GM18507 (cell line): ENCODE data around the gene STK32B.
"Not testable (repeated sequence)": the region's sequence is repeated elsewhere in the genome, so short reads cannot be mapped to it uniquely, and the experiment has no call there.

Source experiments
- DNase-seq: peaks from one replicate; pipeline ENCODE4 v3.0.0; 2011; ENCODE audit warnings: low read depth; ENCODE audit not compliant: insufficient read length; ENCODE audit errors: extremely low spot score
- FAIRE-seq: peaks from 2 replicates; lab custom pipeline; 2011; peaks lifted over from hg19 to GRCh38; lab: Jason Lieb, UNC

STK32B gene

DNA sequence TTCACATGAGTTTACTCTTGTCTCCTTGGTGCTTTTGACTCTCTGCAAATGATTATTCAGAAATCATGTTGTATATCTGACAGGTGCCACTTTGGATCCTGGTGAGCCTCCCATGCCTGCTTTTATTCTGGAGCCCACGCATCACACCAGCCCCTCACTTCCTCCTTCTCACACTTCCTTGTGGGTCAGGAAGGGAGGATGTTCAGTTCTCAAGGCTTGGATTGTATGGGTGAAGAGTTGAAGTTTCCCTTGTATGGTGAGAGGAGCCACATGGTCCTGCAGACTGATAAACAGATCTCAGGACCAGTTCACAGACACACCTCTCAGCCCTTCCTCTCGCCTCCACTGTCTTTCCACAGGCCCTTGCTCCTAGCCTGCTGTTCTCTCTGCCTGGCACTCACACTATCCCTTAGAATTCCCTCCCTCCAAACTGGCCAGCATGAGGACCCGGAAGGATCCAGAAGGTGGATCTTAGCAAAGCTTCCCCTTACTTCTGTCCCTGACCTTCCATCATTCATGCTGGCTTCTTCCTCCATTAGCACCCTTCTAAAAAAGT is 92.1 kb downstream of the STK32B start:
- FAIRE-seq (no peak), DNase-seq (no peak)

DNA sequence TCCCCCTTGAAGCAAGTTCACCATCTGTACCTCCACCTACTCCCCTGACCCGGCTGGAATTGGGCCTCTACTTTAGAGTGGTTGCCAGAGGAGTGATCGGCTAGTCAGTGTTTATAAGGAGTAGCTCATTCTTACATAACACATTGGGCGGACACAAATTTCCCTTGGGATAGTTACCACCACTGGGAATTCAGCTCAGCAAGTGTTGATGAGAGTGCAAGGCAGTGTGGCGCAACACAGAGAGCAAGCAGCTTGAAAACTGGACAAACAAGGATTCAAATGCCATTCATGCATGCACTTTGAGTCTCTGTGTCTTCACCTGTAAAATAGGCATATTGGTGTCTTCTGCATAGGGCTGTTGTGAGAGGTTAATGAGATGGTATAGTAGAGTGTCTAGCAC is 92.7 kb downstream of the STK32B start:
- no peak for FAIRE-seq
- DNase-seq: no peak

DNA sequence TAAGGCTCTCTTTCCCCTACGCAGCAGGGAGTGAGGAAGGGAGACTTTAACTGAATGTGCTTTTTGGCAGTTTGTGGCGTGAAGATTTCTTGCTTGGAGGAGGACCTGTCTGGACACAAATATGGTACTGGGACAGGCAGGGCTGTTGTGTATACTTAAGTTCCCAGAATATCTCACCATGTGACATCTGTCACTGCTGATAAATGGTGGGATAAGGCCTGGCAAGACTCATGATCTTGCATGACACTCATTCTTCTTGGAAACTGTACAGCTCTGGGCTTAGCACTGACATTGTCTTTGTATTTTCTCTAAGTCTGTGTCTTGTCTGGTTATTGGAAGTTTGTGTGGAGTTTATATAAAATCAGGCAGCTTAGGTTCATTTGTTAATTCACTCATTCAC is 93.1 kb downstream of the STK32B start:
- DNase-seq (no peak), FAIRE-seq (no peak)

DNA sequence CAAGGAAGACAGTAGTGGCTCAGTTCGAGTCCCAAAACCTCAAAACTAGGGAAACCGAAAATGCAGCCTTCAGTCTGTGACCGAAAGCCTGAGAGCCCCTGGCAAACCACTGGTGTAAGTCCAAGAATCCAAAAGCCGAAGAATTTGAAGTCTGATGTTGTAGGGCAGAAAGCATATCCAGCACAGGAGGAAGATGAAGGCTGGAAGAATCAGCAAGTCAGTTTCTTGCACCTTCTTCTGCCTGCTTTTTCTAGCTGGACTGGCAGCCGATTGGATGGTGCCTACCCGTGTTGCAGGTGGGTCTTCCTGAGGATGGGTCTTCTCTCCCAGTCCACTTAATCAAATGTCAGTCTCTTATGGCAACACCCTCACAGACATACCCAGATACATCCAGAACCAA is 95.0 kb downstream of the STK32B start:
- FAIRE-seq: no peak
- no peak for DNase-seq

DNA sequence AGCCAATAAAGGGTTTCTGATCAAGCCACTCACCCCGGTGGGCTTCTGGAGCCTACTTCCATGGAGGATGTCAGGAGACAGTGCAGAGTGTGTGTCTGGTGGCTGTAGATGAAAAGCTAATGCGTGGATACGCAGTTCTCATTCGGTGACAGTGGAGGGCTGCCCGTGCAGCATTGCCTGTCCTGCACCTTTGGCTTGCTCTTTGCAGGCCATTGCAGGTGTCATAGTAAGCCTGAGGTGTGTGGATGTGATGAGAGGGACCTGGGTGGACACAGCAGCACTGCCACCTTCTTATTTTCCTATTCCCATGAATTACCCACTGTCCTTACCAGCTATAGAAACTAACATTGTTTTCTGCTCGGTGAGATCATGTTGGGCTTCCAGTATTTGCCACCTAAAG is 101.2 kb downstream of the STK32B start:
- FAIRE-seq: no peak

DNA sequence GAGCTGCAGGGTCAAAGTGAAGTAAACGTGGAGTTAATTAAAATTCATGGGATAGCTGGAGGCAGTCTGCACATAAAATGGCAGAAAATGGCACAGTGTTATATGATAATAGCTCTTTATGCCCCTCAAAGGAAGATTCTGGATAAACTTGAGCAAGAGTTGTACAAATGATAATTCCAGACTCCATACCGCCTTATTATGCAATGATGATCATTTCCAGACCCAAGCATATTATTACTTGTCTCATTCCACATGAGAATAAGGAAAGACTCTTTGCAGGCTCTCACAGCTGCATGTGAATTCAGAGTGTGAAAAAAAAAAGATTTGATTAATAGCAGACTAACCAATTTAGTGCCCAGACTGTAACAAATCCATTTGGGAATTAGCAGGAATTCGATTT is 105.4 kb downstream of the STK32B start:
- FAIRE-seq (no peak), DNase-seq (no peak)

More for the DNA sequence above, 101.2 kb downstream of the STK32B start:
- DNase-seq: no peak

DNA sequence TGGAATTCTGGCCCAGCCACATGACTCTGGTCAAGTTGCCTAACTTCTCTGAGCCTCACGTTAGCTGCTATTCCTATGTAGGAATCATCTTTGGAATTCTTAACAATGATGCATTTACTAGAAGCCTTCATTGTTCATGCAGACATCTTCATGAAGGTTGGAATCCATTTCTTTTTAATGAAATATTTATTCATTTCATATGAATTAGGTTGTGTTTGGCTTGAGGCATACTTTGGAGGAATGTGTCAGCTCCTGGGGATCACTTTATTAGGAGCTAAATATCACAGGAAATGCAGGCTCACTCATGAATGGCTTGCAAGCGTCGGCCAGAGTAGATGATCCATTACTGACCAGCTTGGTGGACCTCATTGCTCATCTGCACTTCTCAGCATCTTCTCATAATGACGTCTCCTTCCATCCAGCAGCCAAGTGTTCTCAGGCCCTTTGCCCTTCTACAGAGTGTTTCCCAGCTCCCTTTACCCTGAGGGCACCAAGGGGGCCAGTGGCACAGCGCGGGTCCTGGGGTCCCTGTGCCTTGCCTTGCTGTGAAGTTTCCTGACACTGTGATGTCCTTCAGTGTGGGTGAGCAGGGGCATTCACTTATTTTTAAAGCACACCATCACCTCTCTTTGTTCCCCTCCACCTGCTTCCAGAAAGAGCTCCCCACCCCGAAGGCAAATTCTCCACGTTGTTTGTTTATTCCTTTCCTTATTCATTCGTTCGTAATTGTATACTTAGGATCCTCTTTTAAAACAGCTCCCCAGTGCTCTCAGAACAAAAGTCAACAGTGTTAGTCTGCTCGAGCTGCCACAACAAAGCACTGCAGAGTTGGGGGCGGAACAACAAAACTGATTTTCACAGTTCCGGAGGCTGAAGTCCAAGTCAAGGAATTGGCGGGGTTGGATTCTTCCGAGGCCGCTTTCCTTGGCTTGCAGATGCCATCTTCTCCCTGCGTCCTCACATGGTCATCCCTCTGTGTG is 106.8 kb downstream of the STK32B start:
- FAIRE-seq (no peak), DNase-seq (no peak)

DNA sequence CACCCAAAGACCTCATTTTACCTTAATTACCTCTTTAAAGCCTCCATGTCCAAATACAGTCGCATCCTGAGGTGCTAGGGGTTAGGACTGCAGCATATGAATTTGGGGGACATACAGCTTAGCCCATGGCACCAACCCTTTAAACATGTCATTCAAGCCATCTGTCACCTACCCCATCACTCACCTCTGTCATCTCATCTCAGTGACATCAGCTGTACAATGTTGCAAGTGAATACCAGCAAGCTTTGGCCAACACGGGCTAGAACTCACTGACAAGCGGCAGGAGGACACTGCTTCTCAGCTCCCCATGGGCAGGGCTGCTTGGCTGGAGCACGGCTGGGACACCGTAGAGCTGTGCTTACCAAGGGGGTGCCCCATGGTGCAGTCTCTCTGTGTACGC is 107.5 kb downstream of the STK32B start:
- FAIRE-seq: no peak

DNA sequence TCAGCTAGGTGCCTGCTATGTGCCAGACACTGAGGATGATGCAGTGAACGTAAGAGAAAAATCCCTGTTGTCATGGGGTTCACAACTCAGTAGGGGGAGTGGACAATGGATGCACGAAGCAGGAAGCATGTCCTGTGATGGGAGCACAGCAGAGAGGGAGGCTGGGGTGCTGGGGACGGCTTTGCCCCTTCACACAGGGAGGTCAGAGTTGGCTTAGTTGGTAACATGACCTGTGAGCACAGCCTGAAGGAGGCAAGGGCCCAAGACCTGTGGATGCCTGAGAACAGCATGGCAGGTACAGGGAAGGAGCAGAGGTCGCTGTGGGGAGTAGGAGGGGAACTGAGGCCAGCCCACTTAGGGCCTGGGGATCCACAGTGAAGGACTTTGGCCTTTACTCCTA is 109.4 kb downstream of the STK32B start:
- no peak for FAIRE-seq
- no peak for DNase-seq

More for the DNA sequence above, 107.5 kb downstream of the STK32B start:
- no peak for DNase-seq

DNA sequence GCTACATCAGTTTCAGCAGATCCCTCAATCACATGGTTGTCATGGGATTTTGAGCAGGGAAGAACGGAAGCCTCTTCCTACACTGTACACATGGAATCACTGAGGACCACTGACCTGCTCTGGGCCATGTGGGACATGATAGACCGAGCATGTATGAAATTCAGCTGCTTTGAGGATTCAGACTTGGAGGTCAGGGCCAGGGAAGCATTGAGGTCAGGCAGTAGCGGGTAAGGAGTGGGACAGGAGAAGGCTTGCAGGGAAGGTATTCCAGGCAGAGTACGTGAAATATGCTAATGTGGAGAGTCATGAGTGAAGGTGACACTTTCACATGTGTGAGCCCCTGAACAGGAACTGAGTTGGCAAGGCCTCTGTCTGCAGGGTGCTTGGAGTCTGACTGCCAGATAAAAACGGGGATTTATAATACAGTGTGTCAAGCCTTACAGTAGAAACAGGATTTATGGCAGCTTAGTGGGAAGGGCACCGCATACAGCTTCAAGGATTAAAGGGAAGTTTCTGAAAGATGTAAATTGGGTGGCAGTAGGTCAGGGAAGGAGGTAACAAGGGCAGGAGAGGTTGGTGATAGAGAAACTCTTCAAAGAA is 111.7 kb downstream of the STK32B start:
- DNase-seq (no peak), FAIRE-seq (no peak)

DNA sequence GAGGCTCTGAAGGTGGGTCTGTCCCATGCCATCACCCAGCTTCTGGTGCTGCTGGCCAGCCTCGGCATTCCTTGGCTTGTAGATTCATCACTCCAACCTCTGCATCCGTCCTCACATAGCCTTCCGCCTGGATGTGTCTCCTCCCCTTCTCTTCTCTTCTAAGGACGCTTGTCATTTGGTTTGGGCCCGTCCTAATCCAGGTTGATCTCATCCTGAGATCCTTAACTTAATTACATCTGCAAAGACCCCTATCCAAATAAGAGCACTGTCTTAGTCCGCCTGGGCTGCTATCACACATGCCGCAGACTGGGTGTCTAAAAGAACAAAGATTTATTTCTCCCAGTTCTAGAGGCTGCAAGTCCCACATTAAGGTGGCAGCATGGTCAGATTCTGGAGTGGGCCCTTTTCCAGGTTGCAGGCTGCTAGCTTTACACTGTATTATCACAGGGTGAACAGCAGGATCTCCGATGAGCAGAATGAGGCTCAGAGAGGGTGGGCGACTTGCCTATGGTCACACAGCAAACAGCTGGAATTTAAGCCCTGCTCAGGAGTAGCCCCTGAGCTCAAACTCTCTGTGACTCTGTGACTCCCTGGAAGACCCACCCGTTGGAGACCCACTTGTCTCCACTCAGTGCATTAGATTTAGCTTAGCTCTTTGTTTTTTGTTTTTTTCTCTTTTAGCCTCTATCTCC is 113.1 kb downstream of the STK32B start:
- no peak for FAIRE-seq
- DNase-seq: no peak

DNA sequence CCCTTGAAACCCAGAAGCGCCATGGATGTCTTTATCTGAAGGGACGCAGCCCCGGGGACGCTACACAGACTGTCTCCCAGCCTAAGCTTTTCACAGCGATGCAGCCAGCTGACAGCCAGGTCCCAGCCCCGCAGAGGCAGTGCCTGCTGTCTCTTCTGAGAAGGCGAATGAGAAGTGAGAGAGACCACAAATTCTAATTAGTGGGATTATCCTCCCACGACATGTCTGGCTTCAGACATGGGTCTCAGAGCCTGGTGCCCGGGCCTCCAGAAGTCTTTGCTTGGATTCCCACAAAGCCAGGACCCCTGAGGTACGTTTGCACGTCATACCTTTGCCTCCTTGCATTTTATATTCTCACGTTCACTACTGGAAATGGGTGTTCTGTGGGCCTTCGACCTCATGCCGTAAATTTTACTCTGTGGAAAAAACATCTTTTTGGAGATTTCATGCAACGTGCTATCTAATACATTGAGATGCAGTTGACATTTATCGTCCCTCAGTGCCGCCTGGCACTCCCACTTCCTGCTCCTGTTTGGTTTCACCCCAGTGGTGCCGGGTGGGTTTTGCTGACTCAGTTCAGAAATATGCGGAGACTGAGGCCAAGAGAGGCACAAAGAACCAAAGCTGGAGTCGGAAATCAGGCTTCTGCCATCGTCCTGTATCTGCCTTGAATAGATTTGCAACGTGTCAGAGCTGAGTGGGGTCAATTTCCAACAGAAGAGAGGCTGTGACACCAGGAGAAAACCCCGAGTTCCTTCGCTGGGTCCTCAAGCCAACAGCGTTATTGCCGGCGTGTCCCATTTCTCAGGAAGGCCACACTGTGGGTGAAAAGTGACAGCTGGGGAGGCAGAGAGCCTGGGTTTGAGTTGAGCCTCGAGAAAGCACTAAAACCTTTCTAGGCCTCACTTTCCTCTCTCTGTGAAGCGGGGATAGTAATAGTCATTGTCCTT is 114.4 kb downstream of the STK32B start:
- DNase-seq (no peak), FAIRE-seq (no peak)

DNA sequence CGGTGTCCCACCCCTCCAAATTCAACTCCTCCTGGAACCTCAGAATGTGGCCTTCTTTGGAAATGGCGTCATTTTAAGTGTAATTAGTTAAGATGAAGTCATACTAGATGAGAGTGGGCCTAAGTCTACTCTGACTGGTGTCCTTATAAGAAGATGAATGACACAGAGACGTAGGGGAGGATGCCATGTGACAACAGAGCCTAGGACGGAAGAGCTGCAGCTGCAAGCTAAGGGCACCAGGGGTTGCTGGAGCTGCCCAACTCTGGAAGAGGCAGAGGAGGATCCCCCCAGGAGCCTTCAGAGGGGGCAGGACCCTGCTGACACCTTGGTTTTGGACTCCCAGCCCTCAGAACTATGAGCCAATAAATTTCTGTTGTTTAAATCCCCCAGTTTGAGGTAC is 115.1 kb downstream of the STK32B start:
- no peak for DNase-seq
- FAIRE-seq: no peak

DNA sequence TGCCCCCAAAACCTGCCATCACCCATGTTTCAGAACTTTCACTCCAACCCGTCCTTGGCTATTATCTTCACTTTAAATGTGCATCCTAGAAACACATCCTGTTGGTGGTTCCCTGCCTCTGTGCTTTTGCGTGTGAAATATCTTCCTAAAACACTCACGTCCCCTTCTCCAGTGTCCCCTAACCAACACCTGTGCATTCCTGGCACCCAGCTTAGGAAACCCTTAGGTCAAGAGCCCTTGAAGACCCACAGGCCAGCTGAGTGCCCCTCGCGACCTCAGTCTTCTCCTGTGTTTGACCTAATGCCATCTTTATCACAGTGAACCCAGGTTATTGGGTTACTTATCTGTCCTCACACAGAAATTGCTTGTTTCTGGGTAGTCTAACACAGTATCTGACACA is 117.6 kb downstream of the STK32B start:
- FAIRE-seq (no peak), DNase-seq (no peak)

DNA sequence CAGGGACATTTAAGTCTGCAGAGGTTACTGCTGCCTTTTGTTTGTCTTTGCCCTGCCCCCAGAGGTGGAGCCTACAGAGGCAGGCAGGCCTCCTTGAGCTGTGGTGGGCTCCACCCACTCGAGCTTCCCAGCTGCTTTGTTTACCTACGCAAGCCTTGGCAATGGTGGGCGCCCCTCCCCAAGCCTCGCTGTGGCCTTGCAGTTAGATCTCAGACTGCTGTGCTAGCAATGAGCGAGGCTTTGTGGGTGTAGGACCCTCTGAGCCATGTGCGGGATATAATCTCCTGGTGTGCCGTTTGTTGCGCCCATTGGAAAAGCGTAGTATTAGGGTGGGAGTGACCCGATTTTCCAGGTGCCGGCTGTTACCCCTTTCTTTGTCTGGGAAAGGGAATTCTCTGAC is 124.6 kb downstream of the STK32B start:
- not testable (repeated sequence) for FAIRE-seq, DNase-seq

DNA sequence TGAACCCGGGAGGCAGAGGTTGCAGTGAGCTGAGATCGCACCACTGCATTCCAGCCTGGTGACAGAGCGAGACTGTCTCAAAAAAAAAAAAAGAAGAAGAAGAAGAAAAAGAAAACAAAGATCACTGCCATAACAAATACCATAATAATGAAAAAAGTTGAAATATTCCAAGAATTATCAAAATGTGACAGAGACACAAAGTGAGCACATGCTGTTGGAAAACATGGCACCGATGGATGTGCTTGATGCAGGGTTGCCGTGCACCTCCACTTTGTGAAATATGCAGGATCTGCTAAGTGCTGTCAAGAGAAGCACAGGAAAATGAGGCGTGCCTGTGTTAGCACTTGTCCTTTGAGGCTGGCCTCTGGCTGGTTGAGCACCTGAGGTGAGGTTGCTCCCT is 133.3 kb downstream of the STK32B start:
- FAIRE-seq (no peak), DNase-seq (no peak)

DNA sequence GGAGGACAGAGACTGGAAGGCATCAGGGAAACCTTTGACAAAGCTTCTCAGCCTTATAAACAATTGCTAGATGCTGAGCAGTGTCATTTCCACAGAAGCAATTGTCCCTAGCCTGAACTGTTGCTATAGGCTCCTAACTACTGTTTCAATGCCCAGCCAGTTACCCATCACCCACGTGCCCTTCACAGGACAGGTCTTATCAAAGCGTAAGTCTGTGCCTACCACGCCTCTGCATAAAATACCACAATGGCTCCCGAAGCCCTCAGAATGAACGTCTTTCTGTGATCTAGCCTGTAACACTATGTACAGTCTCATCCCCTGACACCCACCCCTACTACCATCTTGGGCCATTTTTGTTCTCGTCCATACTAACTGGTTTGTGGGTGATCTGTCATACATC is 134.3 kb downstream of the STK32B start:
- FAIRE-seq: no peak
- DNase-seq: no peak

DNA sequence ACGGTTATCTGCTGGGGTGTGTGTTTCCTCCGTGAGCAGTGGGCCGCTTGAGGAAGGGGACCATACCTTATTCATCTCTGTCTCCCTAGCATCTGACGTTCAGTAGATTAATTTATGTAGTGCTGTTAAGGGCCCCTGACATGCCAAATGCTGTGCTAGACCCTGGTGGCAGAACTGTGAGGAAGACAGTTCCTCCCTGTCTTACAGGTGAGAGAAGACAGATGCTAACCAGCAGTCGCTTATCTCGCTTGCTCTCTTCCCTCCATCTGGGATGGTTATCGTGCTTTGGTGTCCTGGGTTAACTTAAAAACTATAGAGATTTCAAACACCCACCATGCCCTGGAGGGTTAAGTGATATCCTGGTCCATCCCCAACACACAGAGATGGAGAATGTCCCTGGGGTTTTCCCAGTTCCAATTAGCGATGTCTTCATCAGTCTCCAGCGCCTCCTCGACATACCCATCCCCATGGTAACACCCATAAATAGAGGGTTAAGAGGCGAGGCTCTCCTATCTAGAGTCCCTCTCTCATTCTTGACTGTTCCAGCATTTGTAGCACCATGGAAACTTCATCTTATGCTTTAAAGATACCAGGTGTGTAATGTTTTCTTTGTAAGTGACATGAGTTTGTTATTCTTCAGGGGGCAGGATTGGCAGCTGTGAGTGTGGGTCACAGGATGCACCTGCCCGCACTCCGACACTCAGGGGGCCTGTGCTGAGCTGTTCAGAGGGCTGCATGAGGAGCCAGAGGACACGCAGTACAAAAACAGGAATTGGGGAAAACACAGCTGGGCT is 135.2 kb downstream of the STK32B start:
- FAIRE-seq: no peak
- DNase-seq: no peak
